Smooth muscle cell of the brain vasculature (primary cell): ENCODE data around the gene HOXC6.

Source experiments
- DNase-seq: peaks from one replicate; pipeline ENCODE4 v3.0.0-alpha.2; 2012; ENCODE audit warnings: low read depth, low spot score

HOXC6 gene

GRCh38 chr12:54015018-54015931 is 13.0 kb upstream of the HOXC6 start:
- no peak for DNase-seq

GRCh38 chr12:54016051-54016450 is 12.2 kb upstream of the HOXC6 start:
- DNase-seq: no peak

GRCh38 chr12:54016478-54016964 is 11.7 kb upstream of the HOXC6 start:
- DNase-seq: no peak

GRCh38 chr12:54017027-54017788 is 11.0 kb upstream of the HOXC6 start:
- no peak for DNase-seq

- DNase-seq: no peak
Observed at GRCh38 chr12:54017878-54018467, 10.3 kb upstream of the HOXC6 start.

GRCh38 chr12:54018468-54018984 is 9.7 kb upstream of the HOXC6 start:
- no peak for DNase-seq

GRCh38 chr12:54019091-54019811 is 9.0 kb upstream of the HOXC6 start:
- DNase-seq: no peak

- no peak for DNase-seq
Observed at GRCh38 chr12:54019924-54020590, 8.2 kb upstream of the HOXC6 start.

- DNase-seq: no peak
Observed at GRCh38 chr12:54020591-54021405, 7.4 kb upstream of the HOXC6 start.

GRCh38 chr12:54021432-54022013 is 6.7 kb upstream of the HOXC6 start:
- no peak for DNase-seq

- no peak for DNase-seq
Observed at GRCh38 chr12:54022960-54023884, 5.0 kb upstream of the HOXC6 start.

GRCh38 chr12:54024127-54024526 is 4.1 kb upstream of the HOXC6 start:
- no peak for DNase-seq

- DNase-seq: no peak
Observed at GRCh38 chr12:54024581-54025305, 3.5 kb upstream of the HOXC6 start.

- DNase-seq: no peak
Observed at GRCh38 chr12:54025499-54026405, 2.5 kb upstream of the HOXC6 start.

GRCh38 chr12:54026640-54027441 is 1.4 kb upstream of the HOXC6 start:
- DNase-seq: no peak

- no peak for DNase-seq
Observed at GRCh38 chr12:54027442-54027786, 826 bp upstream of the HOXC6 start.
